OCI-LY1 (cell line): ENCODE measurements around the gene GPHA2.

Source experiments
- H2AFZ ChIP-seq: fragments of 200-600 bp; sonication (generic), shearing (Covaris generic); 2 replicates; pipeline ENCODE4 v1.6.0; 2014; ENCODE audit warnings: antibody characterized with exemption, mild to moderate bottlenecking, low read length
- H3F3A ChIP-seq: fragments of 200-600 bp; sonication (generic), shearing (Covaris generic); 2 replicates; pipeline ENCODE4 v1.6.0; 2014; ENCODE audit warnings: mild to moderate bottlenecking, antibody characterized with exemption, low read length, moderate library complexity; ENCODE audit not compliant: insufficient read depth
- H3K27ac ChIP-seq: fragments of 200-600 bp; sonication (generic); 2 replicates; pipeline ENCODE4 v1.5.1; 2014; ENCODE audit warnings: low read length, mixed run types, mild to moderate bottlenecking, low read depth; ENCODE audit not compliant: poor library complexity, severe bottlenecking
- H3K27me3 ChIP-seq: fragments of 200-600 bp; sonication (generic); 2 replicates; pipeline ENCODE4 v1.6.0; 2014; ENCODE audit warnings: antibody characterized with exemption, mild to moderate bottlenecking, low read length, moderate library complexity; ENCODE audit not compliant: insufficient read depth
- H3K36me3 ChIP-seq: fragments of 200-600 bp; sonication (generic); 2 replicates; pipeline ENCODE4 v1.6.1; 2014; ENCODE audit warnings: mild to moderate bottlenecking, antibody characterized with exemption, low read length, moderate library complexity, mixed read lengths; ENCODE audit not compliant: insufficient read depth
- H3K4me1 ChIP-seq: fragments of 200-600 bp; sonication (generic); 2 replicates; pipeline ENCODE4 v1.5.1; 2014; ENCODE audit warnings: mild to moderate bottlenecking, low read length, moderate library complexity; ENCODE audit not compliant: insufficient read depth, severe bottlenecking
- H3K4me2 ChIP-seq: fragments of 200-600 bp; sonication (generic), shearing (Covaris generic); 2 replicates; pipeline ENCODE4 v1.6.1; 2014; ENCODE audit warnings: low read length
- H3K4me3 ChIP-seq: fragments of 200-600 bp; sonication (generic); 2 replicates; pipeline ENCODE4 v1.5.1; 2014; ENCODE audit warnings: low read length, low read depth, mild to moderate bottlenecking, mixed read lengths; ENCODE audit not compliant: poor library complexity, severe bottlenecking
- H3K79me2 ChIP-seq: fragments of 200-600 bp; shearing (Covaris generic); 2 replicates; pipeline ENCODE4 v1.6.1; 2016; ENCODE audit warnings: mixed run types, low read length, mixed read lengths; ENCODE audit not compliant: insufficient read depth
- H3K9ac ChIP-seq: fragments of 200-600 bp; sonication (generic), shearing (Covaris generic); 2 replicates; pipeline ENCODE4 v1.6.1; 2014; ENCODE audit warnings: mild to moderate bottlenecking, low read length, mixed read lengths
- H3K9me2 ChIP-seq: fragments of 200-600 bp; sonication (generic), shearing (Covaris generic); 2 replicates; pipeline ENCODE4 v1.6.1; 2014; ENCODE audit warnings: low read depth, mild to moderate bottlenecking, low read length, mixed read lengths
- H3K9me3 ChIP-seq: fragments of 200-600 bp; shearing (Covaris generic); 2 replicates; pipeline ENCODE4 v1.6.1; 2014; ENCODE audit warnings: low read length, mixed read lengths
- H4K20me1 ChIP-seq: fragments of 200-600 bp; sonication (generic), shearing (Covaris generic); 2 replicates; pipeline ENCODE4 v1.6.0; 2016; ENCODE audit warnings: mild to moderate bottlenecking, low read length; ENCODE audit not compliant: insufficient read depth
- CTCF ChIP-seq: fragments of 200-600 bp; sonication (generic), shearing (Covaris generic); IDR thresholded peaks from 2 replicates; pipeline ENCODE4 v1.5.1; 2017; ENCODE audit warnings: mild to moderate bottlenecking, antibody characterized with exemption, low read length, moderate library complexity, mixed read lengths
- EZH2 ChIP-seq: fragments of 200-600 bp; sonication (generic), shearing (Covaris generic); IDR thresholded peaks from 2 replicates; pipeline ENCODE4 v1.8.0; 2017; ENCODE audit warnings: borderline replicate concordance, mixed run types, mild to moderate bottlenecking, antibody characterized with exemption, low read length, moderate library complexity, mixed read lengths

The GPHA2 gene

DNA sequence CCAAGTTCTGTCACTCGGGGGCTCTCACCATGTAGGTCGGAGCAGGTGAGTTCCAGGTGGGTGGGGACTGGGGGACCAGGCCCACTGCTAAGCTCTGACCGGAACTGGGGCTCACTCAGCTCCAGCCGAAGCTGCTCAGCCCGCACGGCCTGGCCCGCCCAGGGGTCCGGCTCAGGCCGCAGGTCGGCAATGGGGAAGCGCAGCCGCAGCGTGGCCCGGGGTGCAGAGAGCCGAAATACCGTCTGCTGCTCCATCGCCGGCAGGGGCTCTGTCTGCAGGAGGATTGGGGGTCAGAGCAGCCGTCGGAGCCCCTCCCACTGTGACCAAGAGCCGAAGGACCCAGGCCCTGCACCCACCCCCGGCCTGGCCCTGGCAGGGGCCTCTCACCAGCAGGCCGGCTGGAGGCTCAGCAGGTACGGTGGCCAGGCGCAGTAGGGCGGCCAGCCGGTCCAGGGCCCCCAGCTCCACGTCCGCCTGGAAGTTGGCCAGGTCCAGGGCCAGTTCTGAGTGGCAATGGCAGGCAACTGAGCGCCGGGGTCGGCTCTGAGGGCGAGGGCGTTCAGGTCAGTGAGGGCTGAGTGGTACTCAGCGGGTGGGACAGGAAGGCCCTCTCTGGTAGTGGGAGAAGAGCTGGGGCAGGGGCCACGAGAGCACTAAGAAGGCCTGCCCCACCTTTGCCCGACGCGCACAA lies 25.9 kb downstream of the GPHA2 start:
- no peak for TF ChIP-seq EZH2
- TF ChIP-seq CTCF, result no peak
- Histone ChIP-seq H3K4me3 (no peak overlapping the region), H3K4me2 (no peak overlapping the region), H4K20me1 (no peaks in the 10 kb centered on the region), H3K79me2 (no peaks in the 10 kb centered on the region), H3K36me3 (peaks cover 71% of the 10 kb centered on the region), H3K27ac (no peak overlapping the region), H3K4me1 (no peaks in the 10 kb centered on the region), H3K9me3 (no peaks in the 10 kb centered on the region), H3F3A (no peaks in the 10 kb centered on the region), H3K27me3 (no peaks in the 10 kb centered on the region), H3K9me2 (no peaks in the 10 kb centered on the region), H2AFZ (no peak overlapping the region), H3K9ac (no peak overlapping the region)

GRCh38 chr11:64908766-64909165 lies 26.9 kb downstream of the GPHA2 start:
- Histone ChIP-seq H2AFZ (no peak overlapping the region), H3K4me3 (no peak overlapping the region), H3K4me2 (no peak overlapping the region), H3K4me1 (no peaks in the 10 kb centered on the region), H3F3A (no peaks in the 10 kb centered on the region), H3K79me2 (no peaks in the 10 kb centered on the region), H3K36me3 (peaks cover 71% of the 10 kb centered on the region), H3K9ac (no peak overlapping the region), H4K20me1 (no peaks in the 10 kb centered on the region), H3K9me2 (no peaks in the 10 kb centered on the region), H3K27ac (no peak overlapping the region), H3K27me3 (no peaks in the 10 kb centered on the region), H3K9me3 (no peaks in the 10 kb centered on the region)
- TF ChIP-seq CTCF, result no peak
- no peak for TF ChIP-seq EZH2

GRCh38 chr11:64906314-64906635 lies 29.4 kb downstream of the GPHA2 start:
- Histone ChIP-seq H3K4me3 (no peak overlapping the region), H3K9ac (no peak overlapping the region), H3K27ac (no peak overlapping the region), H3K36me3 (peaks cover 76% of the 10 kb centered on the region), H3K4me2 (no peak overlapping the region), H3F3A (no peaks in the 10 kb centered on the region), H3K4me1 (no peaks in the 10 kb centered on the region), H4K20me1 (no peaks in the 10 kb centered on the region), H3K79me2 (no peaks in the 10 kb centered on the region), H3K9me2 (no peaks in the 10 kb centered on the region), H2AFZ (no peak overlapping the region), H3K9me3 (no peaks in the 10 kb centered on the region), H3K27me3 (no peaks in the 10 kb centered on the region)
- TF ChIP-seq EZH2 (no peak), CTCF (no peak)
